T-helper 9 cell (primary cell): ENCODE results near the gene MEGF6.

Source experiments
- DNase-seq: peaks from one replicate; pipeline ENCODE4 v3.0.0-alpha.2; 2020

The MEGF6 gene

DNA sequence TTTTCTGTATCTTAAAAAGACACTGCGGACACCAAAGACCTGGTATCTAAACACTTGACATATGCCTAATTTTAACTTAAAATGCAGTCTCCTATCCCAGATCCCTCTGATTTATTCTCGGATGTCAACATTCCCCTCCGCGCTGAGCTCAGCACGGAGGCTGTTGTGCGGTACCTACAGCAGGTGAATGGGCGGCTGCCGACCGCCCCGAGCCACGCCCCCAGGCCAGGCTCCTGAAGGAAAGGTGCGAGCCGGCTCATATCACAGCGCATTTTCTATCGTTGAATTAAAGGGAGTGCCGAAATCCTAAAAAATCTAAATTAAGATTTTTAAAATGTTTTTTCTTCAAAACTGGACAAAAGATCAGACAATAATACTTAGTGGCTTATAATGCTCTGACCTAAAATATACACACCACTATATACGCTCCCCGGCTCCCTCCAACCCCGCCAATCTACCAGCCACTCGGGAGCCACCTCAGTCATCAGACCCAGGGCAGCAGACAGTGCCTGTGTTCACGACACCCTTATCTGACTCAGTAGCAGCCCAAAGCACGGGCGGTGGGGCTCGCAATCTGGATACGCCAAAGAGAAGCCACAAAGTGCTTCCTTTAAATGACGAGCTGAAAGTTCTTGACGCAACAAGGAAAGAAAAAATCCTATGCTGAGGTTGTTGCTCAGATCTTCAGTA is 34.5 kb upstream of the MEGF6 start:
- no peak for DNase-seq

DNA sequence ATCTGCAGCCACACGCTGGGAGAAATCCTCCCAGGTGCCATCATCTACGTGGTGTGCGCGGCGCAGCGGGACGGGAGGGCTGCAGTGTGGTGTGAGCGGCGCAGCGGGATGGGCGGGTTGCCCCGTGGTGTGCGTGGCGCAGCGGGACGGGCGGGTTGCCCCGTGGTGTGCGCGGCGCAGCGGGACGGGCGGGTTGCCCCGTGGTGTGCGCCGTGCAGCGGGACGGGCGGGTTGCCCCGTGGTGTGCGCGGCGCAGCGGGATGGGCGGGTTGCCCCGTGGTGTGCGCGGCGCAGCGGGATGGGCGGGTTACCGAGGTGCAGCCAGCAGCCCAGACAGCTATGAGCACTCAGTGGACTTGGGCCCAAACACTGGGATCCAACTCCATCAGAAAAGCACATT is 33.9 kb upstream of the MEGF6 start:
- DNase-seq: no peak

DNA sequence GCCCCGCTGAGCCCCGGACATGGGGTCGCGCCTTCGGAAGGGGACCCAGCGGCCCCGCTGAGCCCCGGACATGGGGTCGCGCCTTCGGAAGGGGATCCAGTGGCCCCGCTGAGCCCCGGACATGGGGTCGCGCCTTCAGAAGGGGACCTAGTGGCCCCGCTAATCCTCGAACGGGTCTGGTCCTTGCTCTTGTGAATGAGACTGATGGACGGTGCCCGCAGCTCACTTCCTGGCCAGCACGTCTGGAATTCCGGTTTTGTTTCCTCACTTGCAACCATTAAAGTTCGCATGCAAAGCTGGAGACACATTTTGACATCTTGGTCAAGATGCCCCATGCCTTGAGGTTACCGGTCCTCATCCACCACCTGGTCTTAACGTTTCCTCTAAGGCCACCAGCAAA is 33.0 kb upstream of the MEGF6 start:
- DNase-seq: no peak

DNA sequence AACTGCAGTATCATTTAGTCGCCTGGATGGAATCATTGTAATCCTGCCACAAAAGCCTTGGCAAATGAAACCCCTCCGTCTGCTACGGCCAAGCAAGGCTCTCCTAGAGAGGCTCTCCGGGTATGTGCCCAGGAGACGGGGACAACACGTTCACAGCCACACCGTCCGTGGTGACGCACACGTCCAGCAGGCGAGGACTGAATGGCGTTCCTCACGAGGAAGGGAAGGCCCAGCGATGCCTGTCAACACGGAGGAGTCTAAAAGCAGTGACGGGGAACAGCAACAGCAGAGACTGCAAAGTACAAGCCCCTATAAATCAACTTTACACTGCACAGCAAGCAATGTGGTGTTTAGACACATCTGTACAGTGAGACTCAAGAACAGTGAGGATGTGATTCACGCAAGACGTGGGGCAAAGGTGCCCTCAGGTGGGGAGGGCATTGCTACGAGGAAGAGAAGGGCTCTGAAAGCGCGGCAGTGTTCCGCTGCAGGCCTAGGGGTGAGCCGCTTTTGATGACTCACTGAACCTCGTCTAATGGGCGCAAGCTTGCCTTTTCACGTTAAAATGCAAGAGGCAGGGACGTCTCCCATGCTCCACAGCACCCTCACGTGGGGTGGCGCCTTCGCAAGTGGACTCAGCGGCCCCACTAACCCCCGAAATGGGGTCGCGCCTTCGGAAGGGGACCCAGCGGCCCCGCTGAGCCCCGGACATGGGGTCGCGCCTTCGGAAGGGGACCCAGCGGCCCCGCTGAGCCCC is 31.8 kb upstream of the MEGF6 start:
- DNase-seq: no peak

DNA sequence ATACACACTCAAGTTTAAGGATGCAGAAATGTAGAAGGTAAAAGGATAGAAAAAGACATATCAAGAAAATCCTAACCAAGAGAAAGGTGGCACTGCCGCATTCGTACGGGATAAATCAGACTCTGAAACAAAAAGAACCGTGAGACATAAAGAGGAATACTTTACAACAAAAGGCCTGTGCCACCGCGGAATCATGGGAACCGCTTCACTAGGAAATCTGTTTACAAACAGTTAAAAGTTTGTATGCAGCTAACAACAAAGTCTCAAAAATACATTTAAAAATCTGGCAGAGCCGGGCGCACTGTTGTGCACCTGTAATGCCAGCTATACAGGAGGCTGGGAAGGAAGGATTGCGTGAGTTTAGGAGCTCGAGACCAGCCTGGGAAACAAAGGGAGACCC is 30.5 kb upstream of the MEGF6 start:
- DNase-seq: no peak

DNA sequence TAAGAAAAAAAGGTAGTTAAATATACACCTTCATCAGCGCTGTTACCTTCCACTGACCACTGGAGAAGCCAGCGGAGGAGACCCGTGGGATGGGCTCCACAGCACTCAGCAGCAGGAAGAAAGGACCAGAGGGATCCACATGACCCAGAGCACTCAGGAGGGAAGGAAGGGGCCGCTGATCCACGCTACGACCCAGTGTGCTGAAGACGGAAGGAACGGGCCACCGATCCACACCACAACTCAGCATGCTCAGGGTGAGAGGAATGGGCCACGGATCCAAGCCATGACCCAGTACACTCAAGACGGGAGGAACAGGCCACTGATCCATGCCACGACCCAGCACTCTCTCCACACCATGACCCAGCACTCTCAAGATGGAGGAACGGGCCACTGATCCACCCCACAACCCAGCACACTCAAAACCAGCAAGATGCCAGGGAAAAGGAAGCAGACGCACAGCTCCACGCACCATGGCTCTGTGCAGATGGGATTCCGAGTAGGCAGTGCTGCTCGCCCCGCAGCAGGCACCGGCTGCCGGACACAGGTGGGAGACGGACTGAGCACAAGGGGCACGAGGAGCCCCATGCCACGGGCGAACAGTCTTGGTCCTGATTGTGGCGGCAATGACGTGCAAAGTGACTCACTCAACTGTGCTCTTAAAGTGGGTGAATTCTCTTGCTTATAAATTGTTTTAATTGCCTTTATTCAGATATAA is 29.9 kb upstream of the MEGF6 start:
- DNase-seq: no peak

DNA sequence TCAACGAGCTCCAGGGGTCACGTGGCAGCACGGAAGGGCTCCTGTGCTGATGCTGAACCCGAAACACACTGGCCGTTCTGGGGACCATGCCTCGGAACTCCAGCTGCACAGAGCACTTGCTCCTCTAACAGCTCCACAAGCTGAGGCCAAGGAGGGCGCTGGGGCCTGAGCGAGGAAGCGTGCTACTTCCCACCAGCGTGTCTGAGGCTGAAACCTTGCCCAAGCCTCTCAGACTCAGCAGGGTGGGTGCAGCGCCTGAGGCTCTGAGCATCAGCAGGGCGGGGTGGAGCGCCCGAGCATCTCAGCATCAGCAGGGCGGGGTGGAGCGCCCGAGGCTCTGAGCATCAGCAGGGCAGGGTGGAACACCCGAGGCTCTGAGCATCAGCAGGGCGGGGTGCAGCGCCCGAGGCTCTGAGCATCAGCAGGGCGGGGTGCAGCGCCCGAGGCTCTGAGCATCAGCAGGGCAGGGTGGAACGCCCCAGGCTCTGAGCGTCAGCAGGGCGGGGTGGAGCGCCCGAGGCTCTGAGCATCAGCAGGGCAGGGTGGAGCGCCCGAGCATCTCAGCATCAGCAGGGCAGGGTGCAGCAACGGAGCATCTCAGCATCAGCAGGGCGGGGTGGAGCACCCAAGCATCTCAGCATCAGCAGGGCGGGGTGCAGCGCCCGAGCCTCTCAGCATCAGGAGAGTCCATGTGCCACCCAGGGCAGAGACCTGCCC is 29.0 kb upstream of the MEGF6 start:
- no peak for DNase-seq

DNA sequence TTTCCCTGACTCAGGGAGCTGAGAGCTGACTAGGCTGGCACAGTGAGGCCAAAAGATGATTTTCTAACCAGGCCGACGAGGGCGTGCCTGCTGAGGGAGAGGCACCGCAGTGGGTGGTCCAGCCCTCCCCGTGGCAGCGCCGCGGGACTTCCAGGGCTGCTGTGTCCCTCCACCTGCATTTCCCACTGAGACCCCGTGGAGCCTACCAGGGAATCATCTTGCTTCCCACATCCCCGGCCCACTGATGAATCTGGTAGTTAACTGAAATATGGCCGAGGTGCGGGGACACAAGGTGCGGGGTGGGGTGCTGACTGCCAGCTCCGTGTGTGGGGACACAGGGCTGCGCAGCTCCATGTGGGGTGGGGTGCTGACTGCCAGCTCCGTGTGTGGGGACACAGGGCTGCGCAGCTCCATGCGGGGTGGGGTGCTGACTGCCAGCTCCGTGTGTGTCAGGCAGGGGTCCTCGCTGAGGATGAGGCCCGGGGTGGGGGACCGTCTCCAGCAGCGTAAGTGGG is 28.1 kb upstream of the MEGF6 start:
- DNase-seq: no peak

DNA sequence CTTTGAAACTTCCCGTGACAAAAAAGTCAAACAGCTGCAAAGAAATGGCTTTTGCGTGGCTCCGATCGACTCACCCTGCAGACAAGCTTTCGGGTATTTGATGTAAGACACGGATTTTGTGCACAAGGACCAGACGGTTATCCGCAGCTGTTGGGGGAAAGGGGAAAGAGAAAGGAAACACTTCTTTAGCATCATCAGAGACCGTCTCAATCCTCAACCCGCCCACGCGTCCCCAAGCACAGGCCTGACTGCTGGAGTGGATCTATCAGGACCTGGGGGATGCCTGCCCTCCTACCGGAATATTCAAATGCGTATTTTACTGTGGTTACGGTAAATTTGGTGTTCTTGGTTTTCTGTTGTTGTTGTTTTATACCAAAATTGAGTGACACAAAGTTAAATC is 27.4 kb upstream of the MEGF6 start:
- DNase-seq: no peak

DNA sequence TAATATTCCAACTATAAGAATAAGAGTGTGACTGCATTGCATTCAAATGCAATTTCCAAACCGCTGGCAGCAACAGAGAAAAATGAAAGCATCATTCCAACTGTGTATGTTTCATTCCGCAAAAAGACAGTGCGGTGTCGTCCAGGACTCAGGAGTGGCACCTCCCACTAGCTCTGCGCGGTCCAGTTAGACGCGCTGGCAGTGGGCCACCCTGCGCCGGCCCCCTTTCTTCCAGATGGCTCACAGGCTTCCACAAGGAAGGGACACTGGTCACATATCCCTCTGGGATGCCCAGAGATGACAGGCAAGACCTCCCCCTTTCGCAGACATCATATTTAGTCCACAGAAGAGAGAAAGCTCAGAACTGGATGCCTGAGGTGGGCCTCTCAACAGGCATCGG is 26.7 kb upstream of the MEGF6 start:
- DNase-seq: no peak

DNA sequence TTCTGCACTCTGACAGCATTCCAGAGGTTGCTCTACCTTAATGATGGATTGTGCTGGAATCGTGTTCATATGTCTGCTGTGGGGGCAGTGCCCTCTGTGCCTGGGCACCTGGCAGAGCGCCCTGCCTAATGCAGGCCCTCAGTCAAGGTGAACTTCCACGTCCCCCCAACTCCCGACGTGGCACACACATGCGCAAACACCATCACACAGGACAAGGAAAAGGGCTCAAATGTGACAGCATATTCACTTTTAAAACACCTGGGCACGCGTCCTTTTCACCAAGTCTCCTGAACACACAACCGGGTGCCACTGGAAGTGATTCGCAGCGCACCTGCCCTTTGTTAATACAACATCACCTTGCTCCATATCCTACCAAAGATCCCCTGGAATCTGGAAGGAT is 25.2 kb upstream of the MEGF6 start:
- no peak for DNase-seq

DNA sequence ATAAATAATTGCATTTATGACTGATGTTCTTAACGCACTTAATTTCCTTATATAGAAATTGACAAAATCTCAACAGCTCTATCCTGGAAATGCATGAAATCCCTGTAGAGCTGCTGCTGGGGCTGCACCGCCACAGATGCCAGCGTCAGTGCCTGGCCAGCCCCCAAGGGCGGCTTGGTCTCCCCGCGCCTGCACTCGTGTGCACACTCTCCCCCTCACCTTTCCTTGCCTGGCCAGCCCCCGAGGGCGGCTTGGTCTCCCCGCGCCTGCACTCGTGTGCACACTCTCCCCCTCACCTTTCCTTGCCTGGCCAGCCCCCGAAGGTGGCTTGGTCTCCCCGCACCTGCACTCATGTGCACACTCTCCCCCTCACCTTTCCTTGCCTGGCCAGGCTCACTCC is 24.8 kb upstream of the MEGF6 start:
- DNase-seq: no peak

DNA sequence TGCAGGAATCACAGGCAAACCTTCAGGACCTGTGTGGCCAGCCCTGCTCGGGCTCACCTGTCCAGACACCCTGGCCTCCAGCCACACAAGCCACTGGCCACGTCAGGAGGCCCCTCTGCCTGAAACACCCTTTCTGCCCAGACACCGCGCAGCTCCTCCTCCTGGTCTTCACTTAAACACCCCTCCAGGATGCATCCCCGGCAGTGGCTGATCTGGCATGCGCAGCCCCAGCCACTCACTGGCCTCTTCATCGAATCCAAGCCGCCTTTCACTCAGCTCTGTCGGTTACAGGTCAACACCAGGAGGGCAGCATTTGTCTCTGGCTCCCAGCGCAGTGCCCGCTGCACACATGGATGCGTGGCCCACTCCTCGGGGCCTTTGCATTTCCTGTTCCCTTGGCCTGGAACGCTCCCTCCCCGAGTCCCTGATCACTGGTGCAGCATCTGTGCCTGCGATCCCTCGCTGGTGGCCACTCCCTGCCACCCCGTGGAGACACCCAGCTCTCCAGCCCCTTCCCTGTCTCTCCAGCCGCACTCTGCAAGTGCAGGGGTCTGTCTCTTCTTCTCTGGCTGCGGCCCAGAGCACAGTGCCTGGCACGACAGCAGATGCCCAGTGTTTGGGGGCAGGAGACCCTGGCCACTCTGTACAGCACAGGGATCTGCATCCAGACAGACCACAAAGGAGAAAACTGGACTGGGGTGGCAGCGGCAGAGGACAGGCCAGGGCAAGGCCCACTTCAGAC is 22.9 kb upstream of the MEGF6 start:
- DNase-seq: no peak

DNA sequence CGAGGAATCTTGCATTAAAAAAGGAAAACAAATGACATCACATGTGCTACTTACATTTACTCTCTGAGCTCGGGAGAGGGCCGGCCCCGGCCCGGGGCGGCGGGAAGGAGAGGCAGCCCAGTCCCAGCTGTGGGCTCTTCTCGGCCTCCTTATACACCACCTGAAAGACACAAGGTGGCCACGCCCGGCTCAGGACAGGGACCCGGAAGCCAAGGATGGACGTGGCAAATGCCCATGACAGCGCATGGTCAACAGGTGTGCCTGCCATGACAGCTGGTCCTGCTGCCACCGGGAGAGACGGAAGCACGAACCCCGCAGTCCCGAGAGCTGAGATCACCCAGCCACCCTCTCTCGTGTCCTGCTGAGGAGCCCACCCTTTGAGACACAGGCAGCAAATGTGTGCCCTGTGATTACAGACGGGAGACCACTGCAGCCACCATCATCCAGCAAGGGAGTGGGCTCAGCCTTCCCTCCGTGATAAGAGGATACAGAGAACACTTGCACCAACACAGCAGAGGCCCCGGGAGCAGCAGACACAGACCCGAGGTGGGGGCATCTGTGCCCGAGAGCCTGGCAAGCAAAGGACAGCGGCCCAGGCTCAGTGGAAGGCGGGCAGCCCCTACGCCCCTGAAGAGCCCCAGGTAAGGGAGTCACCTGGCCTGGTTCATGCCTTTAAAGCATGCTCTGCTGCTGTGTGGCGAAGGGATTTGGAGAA is 22.2 kb upstream of the MEGF6 start:
- DNase-seq: no peak

DNA sequence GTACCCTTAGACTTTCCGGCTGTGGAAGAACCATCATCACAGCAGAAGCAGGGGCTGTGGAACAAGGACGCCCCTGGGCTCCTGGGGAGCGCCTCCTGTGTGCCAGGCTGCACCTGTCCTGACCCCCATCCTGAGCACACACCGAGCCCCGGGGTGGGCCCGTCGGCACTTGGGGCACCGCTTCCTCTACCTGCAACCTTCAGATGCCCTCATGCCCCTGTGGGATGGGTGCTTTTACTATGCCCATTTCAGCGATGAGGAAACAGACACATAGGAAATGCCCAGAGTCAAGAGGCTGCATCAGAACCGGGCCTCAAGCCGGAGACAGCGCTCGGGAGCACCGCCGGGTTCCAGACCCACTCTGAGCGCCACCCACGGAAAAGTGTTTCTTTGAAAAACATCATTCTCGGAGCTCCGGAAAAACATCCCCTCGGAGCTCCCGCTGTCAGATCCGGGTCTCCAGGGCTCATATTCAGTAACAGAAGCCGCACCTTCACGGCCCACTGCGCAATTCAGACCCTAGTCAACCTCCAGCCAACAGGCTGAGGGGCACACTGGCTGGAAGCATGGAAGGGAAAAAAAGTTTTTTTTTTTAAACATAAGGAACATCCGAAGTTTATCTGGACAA is 21.5 kb upstream of the MEGF6 start:
- no peak for DNase-seq

DNA sequence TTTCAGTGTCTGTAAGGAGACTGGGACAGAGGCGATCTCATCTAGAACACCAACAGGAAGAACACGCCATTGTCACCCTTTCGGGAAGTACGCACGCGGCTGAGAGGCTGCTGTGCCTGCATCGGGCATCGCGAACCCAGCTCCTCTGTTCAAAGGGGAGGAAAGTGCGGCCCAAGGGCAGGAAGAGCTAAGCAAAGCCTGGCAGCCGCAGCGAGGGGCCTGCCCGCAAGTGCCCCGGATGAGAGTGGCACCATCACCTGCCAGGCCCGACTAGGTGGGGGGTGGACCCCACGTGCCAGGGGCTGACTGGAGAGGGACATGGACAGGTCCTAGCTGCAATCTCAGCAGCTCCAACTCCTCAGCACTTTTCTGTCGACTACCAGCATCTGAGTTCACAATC is 21.0 kb upstream of the MEGF6 start:
- DNase-seq: no peak

DNA sequence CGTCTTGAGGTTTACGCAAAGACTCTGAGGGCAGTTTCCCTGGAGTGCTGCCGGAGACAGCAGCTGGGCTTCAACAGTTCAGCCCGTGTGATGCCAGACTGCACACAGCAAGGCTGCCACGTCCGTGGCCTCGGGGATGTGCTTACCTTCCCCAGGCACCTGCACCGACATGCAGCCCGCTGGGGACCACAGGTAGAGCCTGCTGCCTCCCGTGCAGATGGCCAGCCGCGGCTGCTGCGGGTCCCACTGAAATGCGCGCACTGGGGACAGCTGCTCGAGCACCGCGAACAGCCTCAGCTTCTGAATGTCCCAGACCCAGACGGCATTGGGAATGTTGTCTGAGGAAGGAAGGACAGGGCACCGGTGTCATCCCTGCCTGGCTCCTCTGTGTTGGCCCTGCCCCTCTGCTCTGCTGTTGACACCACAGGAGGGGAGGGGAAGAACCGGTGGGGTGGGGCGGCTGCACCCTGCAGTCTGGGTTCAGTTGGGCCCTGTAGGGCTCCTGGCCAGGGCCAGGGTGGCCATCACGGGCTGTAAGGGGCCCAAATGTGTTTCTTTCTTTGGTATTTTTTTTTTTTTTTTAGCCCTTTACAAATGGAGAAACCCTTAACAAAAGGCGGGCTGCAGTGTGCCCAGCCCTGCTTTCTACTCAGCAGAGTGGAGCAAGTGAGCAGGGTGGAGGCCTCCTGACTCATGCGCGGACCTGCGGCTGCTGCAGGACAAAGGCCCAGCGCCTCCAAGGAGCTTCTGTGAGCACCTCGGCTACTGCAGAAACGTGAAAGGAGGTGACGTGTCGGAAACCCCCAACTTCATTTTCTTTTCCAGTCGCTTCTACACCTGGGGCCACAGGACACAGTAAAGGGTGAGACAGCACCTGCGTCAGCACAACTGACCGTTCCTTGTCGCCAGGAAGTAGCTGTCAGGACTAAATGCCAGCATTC is 20.3 kb upstream of the MEGF6 start:
- DNase-seq: no peak

DNA sequence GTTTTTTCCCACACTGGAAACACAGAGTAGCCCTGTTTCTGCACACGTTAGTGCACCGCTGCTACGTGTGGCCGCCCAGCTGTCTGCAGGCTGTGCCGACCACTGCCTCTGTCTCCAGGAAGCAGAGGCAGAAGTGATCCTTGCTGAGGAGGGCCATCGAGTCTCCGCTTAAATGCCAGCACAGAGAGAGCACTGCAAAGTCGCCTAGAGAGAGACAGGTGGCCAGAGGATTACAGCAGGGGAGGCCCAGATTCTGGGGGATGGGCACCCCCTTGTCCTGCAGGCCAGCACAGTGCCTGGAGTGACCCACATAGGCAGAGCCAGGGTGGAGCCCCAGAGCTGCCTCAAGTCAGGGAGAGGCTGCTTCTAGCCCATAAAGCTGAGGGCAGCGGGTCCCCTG is 19.6 kb upstream of the MEGF6 start:
- DNase-seq: no peak

DNA sequence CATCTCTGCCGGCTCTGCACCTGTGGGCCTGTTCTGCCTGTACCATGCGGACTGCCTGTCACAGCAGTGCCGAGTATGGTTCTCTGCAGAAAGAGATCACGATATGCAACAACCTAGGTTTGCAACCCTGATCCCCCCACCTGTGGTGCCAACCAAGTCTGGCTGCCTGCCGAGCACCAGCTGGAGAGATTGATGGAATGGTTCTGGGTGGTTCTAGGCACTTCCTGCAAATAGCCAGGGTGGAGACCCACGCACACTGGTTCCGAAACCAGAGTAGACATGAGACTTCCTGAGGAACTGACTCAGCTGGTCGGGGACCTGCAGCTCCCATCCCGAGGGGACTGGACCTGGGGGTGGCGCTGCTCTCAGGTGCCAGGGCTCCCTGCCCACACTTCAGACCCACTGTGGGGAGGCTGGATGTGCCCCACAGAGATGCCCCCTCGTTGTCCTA is 18.9 kb upstream of the MEGF6 start:
- no peak for DNase-seq

DNA sequence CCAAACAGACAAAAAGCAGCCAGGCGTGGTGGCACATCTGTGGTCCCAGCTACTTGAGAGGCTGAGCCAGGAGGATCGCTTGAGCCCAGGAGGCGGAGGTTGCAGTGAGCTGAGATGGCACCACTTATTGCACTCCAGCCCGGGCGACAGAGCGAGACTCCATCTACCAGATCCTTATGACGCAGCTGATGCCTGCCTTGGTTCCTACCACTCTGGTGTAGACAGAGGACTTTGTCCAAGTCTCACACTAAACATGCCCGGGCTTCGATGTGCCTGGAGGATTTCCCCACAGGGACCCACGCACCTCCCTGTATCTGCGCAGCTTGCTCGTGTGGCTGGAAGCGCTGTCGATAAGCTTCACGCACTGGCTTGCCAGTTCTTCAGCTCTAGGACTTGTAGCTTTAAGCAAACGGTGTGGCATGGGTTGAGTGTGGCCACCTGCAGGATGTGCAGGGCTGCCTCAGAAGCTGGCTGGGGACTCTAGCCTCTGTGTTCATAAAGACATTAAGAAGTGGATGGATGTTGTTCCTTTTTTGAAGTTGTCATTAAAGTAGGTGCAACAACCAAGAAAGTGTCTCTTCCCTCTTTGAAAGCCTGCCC is 18.4 kb upstream of the MEGF6 start:
- no peak for DNase-seq
